ENCODE results near the gene CHPF2. TPM values are rescaled to one million over a fixed set of nuclear protein-coding genes. Genes with fewer than 3 reads are reported as not detected.
A peak's percentile ranks its signal among the peaks of the same experiment; 100 is the strongest.

Gene CHPF2
- total RNA-seq, 8 experiments from 2014 or later, result 11.3 to 57.9 (median 30.9) TPM

GRCh38 chr7:151239837-151240459 lies 7.7 kb downstream of the CHPF2 start:
- in situ Hi-C loops (cut with MboI; ENCODE audit: low pct_unique_long_range_greater_than_20kb in 2 of 9, low sequenced_read_pairs in 9 of 9, unreplicated experiment in 9 of 9), result no loop called here
- Histone ChIP-seq H3K27ac (peak overlapping the region in 1 of 2 donors; percentile 18), H3K4me1 (replicated peaks in 1 of 2) (peaks cover 28 to 31% of the 10 kb centered on the region in 2 donors), H3K4me3 (no peak overlapping the region)
- 0 to 100% (median 33%) methylated on average over 1 to 5 of the region's 11 CpGs; no CpG with 5 or more reads in 3 of the 10 experiments for WGBS, 10 experiments
- peak in 2 of 8 experiments; percentile 10 to 23 for ATAC-seq (replicated peaks in 6 of 8)

- H3K4me3 ChIP-seq, result no peak overlapping the region
- WGBS, 10 experiments, result 50 to 100% (median 94%) methylated on average over 1 of the region's 4 CpGs; no CpG with 5 or more reads in 6 of the 10 experiments
- no peak for ATAC-seq (replicated peaks in 6 of 8)
- in situ Hi-C loops (cut with MboI; ENCODE audit: low pct_unique_long_range_greater_than_20kb in 2 of 9, low sequenced_read_pairs in 9 of 9, unreplicated experiment in 9 of 9), result no loop called here
- peaks cover 34 to 37% of the 10 kb centered on the region in 2 donors for H3K4me1 ChIP-seq (replicated peaks in 1 of 2)
- H3K27ac ChIP-seq, result peak overlapping the region in 1 of 2 donors; percentile 18
Observed at GRCh38 chr7:151240536-151240935, 8.3 kb downstream of the CHPF2 start.

GRCh38 chr7:151240942-151241754 lies 8.9 kb downstream of the CHPF2 start:
- Histone ChIP-seq H3K4me3 (no peak overlapping the region), H3K4me1 (replicated peaks in 1 of 2) (peaks cover 40 to 43% of the 10 kb centered on the region in 2 donors), H3K27ac (no peak overlapping the region)
- 65 to 97% (median 89%) methylated on average over 1 to 5 of the region's 7 CpGs; no CpG with 5 or more reads in 2 of the 10 experiments for WGBS, 10 experiments
- in situ Hi-C loops (cut with MboI; ENCODE audit: low pct_unique_long_range_greater_than_20kb in 2 of 9, low sequenced_read_pairs in 9 of 9, unreplicated experiment in 9 of 9), result no loop called here
- ATAC-seq (replicated peaks in 6 of 8), result no peak

- no CpG with 5 or more reads among the region's 9 CpGs for whole genome bisulfite sequencing, 10 experiments
- ATAC-seq (replicated peaks in 6 of 8), result no peak
- Histone ChIP-seq H3K27ac (no peak overlapping the region), H3K4me3 (no peak overlapping the region), H3K4me1 (replicated peaks in 1 of 2) (peaks cover 46 to 49% of the 10 kb centered on the region in 2 donors)
- in situ Hi-C loops (cut with MboI; ENCODE audit: low pct_unique_long_range_greater_than_20kb in 2 of 9, low sequenced_read_pairs in 9 of 9, unreplicated experiment in 9 of 9), result no loop called here
Observed at GRCh38 chr7:151241755-151242096, 9.4 kb downstream of the CHPF2 start.

- 44 to 100% (median 92%) methylated on average over 2 to 5 of the region's 20 CpGs; no CpG with 5 or more reads in 6 of the 10 experiments for WGBS, 10 experiments
- H3K4me3 ChIP-seq, result no peak overlapping the region
- in situ Hi-C loops (cut with MboI; ENCODE audit: low pct_unique_long_range_greater_than_20kb in 2 of 9, low sequenced_read_pairs in 9 of 9, unreplicated experiment in 9 of 9), result no loop called here
- ATAC-seq (replicated peaks in 6 of 8), result no peak
- peaks cover 53 to 56% of the 10 kb centered on the region in 2 donors for H3K4me1 ChIP-seq (replicated peaks in 1 of 2)
- peak overlapping the region; percentile 45 to 67 for H3K27ac ChIP-seq
Observed at GRCh38 chr7:151242159-151243044, 10.1 kb downstream of the CHPF2 start.

GRCh38 chr7:151243045-151243349 lies 10.7 kb downstream of the CHPF2 start:
- peak in 2 of 8 experiments; percentile 0 to 1 for ATAC-seq (replicated peaks in 6 of 8)
- in situ Hi-C loops (cut with MboI; ENCODE audit: low pct_unique_long_range_greater_than_20kb in 2 of 9, low sequenced_read_pairs in 9 of 9, unreplicated experiment in 9 of 9), result no loop called here
- H3K27ac ChIP-seq, result peak overlapping the region; percentile 45 to 67
- H3K4me1 ChIP-seq (replicated peaks in 1 of 2), result peaks cover 57 to 61% of the 10 kb centered on the region in 2 donors
- 0 to 60% (median 13%) methylated on average over 1 to 2 of the region's 2 CpGs; no CpG with 5 or more reads in 6 of the 10 experiments for WGBS, 10 experiments
- H3K4me3 ChIP-seq, result peak overlapping the region in 1 of 5 donors; percentile 4

GRCh38 chr7:151243408-151244195 lies 11.3 kb downstream of the CHPF2 start:
- Histone ChIP-seq H3K4me3 (peak overlapping the region in 1 of 5 donors; percentile 4), H3K27ac (peak overlapping the region; percentile 45 to 69), H3K4me1 (replicated peaks in 1 of 2) (peaks cover 57 to 61% of the 10 kb centered on the region in 2 donors)
- peak in 6 of 8 experiments; percentile 15 to 57 (median 48) for ATAC-seq (replicated peaks in 6 of 8)
- WGBS, 10 experiments, result 0 to 54% (median 0%) methylated on average over 1 to 3 of the region's 17 CpGs; no CpG with 5 or more reads in 7 of the 10 experiments
- in situ Hi-C loops (cut with MboI; ENCODE audit: low pct_unique_long_range_greater_than_20kb in 2 of 9, low sequenced_read_pairs in 9 of 9, unreplicated experiment in 9 of 9), result no loop called here

- in situ Hi-C loops (cut with MboI; ENCODE audit: low pct_unique_long_range_greater_than_20kb in 2 of 9, low sequenced_read_pairs in 9 of 9, unreplicated experiment in 9 of 9), result no loop called here
- no peak overlapping the region for H3K4me3 ChIP-seq
- H3K27ac ChIP-seq, result peak overlapping the region; percentile 8 to 69
- H3K4me1 ChIP-seq (replicated peaks in 1 of 2), result peaks cover 64 to 66% of the 10 kb centered on the region in 2 donors
- 0 to 38% (median 18%) methylated on average over 1 to 5 of the region's 10 CpGs for WGBS, 10 experiments
- no peak for ATAC-seq (replicated peaks in 6 of 8)
Observed at GRCh38 chr7:151244196-151244840, 12.0 kb downstream of the CHPF2 start.

GRCh38 chr7:151244841-151245346 lies 12.6 kb downstream of the CHPF2 start:
- H3K27ac ChIP-seq, result no peak overlapping the region
- 50% methylated on average over 2 of the region's 15 CpGs; no CpG with 5 or more reads in 9 of the 10 experiments for WGBS, 10 experiments
- in situ Hi-C loops (cut with MboI; ENCODE audit: low pct_unique_long_range_greater_than_20kb in 2 of 9, low sequenced_read_pairs in 9 of 9, unreplicated experiment in 9 of 9), result no loop called here
- no peak for ATAC-seq (replicated peaks in 6 of 8)
- peak overlapping the region in 4 of 5 donors; percentile 11 to 24 (median 18) for H3K4me3 ChIP-seq
- peaks cover 70 to 71% of the 10 kb centered on the region in 2 donors for H3K4me1 ChIP-seq (replicated peaks in 1 of 2)

GRCh38 chr7:151245360-151246101 lies 13.2 kb downstream of the CHPF2 start:
- Histone ChIP-seq H3K4me1 (replicated peaks in 1 of 2) (peaks cover 73 to 75% of the 10 kb centered on the region in 2 donors), H3K4me3 (peak overlapping the region in 4 of 5 donors; percentile 11 to 24 (median 18)), H3K27ac (no peak overlapping the region)
- in situ Hi-C loops (cut with MboI; ENCODE audit: low pct_unique_long_range_greater_than_20kb in 2 of 9, low sequenced_read_pairs in 9 of 9, unreplicated experiment in 9 of 9), result no loop called here
- WGBS, 10 experiments, result 0 to 23% methylated on average over 5 to 12 of the region's 60 CpGs; no CpG with 5 or more reads in 8 of the 10 experiments
- ATAC-seq (replicated peaks in 6 of 8), result peak in 6 of 8 experiments; percentile 2 to 57 (median 15)
